ENCODE measurements around the gene PI4KA.

- TF ChIP-seq POLR2A (IDR thresholded peaks at IDR 0.05; ENCODE audit: low read depth, low read length) (no peak), TAF1 (IDR thresholded peaks at IDR 0.05; ENCODE audit: borderline replicate concordance, low read depth, low read length) (no peak)
Measured at GRCh38 chr22:20663137-20663828, 195.3 kb downstream of the PI4KA start.

Data from GM12892 (cell line).